Ishikawa (cell line): ENCODE results near the gene ETV6.

Experiments
- CEBPB ChIP-seq: IDR thresholded peaks from 2 replicates; pipeline ENCODE4 v1.6.1; 2012
- CREB1 ChIP-seq: IDR thresholded peaks from 2 replicates; pipeline ENCODE4 v1.6.1; 2012; ENCODE audit warnings: low read depth
- EGR1 ChIP-seq: IDR thresholded peaks from 2 replicates; pipeline ENCODE4 v1.6.1; 2012
- EP300 ChIP-seq: IDR thresholded peaks from 2 replicates; pipeline ENCODE4 v1.6.1; 2012; ENCODE audit warnings: borderline replicate concordance
- FOXM1 ChIP-seq: IDR thresholded peaks from 2 replicates; pipeline ENCODE4 v1.6.1; 2012; ENCODE audit warnings: low read depth, borderline replicate concordance
- MAX ChIP-seq: IDR thresholded peaks from 2 replicates; pipeline ENCODE4 v1.6.1; 2012
- NFIC ChIP-seq: IDR thresholded peaks from 2 replicates; pipeline ENCODE4 v1.6.1; 2012
- RAD21 ChIP-seq: IDR thresholded peaks from 2 replicates; pipeline ENCODE4 v1.6.1; 2012; ENCODE audit warnings: low read depth
- TAF1 ChIP-seq: IDR thresholded peaks from 2 replicates; pipeline ENCODE4 v1.6.1; 2012; ENCODE audit warnings: low read depth, mild to moderate bottlenecking
- TCF12 ChIP-seq: IDR thresholded peaks from 2 replicates; pipeline ENCODE4 v1.6.1; 2012; ENCODE audit warnings: low read depth
- TEAD4 ChIP-seq: IDR thresholded peaks from 2 replicates; pipeline ENCODE4 v1.6.1; 2012
- YY1 ChIP-seq: IDR thresholded peaks from 2 replicates; pipeline ENCODE4 v1.6.1; 2012; ENCODE audit warnings: low read depth
- ZBTB7A ChIP-seq: IDR thresholded peaks from 2 replicates; pipeline ENCODE4 v1.6.1; 2012; ENCODE audit warnings: low read depth
- TF ChIP-seq, protein P1 (sequence below): IDR thresholded peaks from 2 replicates; pipeline ENCODE4 v1.6.1; 2012; ENCODE audit warnings: low read depth, mild to moderate bottlenecking
- TF ChIP-seq, protein P2 (sequence below): IDR thresholded peaks from 2 replicates; pipeline ENCODE4 v1.6.1; 2012

Gene ETV6

DNA sequence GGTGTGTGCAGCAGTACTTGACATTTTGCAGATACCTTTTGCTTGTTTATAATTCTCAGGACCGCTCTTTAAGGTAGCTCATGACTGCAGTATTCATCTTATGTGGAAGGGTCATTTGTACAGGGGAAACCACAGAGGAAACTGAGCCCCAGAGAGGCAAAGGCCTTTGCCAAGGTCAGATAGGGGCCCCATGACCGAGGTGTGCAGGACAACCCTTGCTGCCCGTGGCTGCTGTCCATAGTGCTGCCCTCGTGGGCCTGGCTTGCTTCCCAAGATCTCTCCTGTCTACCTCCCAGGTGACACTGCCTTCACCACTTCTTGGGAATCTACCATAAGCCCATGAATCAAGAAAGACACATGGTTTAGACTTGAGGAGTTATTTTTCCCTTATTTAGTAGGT, 222.6 kb downstream of the ETV6 start:
- TF ChIP-seq YY1, result no peak
- TF ChIP-seq TEAD4, result no peak
- TF ChIP-seq, protein P1, sequence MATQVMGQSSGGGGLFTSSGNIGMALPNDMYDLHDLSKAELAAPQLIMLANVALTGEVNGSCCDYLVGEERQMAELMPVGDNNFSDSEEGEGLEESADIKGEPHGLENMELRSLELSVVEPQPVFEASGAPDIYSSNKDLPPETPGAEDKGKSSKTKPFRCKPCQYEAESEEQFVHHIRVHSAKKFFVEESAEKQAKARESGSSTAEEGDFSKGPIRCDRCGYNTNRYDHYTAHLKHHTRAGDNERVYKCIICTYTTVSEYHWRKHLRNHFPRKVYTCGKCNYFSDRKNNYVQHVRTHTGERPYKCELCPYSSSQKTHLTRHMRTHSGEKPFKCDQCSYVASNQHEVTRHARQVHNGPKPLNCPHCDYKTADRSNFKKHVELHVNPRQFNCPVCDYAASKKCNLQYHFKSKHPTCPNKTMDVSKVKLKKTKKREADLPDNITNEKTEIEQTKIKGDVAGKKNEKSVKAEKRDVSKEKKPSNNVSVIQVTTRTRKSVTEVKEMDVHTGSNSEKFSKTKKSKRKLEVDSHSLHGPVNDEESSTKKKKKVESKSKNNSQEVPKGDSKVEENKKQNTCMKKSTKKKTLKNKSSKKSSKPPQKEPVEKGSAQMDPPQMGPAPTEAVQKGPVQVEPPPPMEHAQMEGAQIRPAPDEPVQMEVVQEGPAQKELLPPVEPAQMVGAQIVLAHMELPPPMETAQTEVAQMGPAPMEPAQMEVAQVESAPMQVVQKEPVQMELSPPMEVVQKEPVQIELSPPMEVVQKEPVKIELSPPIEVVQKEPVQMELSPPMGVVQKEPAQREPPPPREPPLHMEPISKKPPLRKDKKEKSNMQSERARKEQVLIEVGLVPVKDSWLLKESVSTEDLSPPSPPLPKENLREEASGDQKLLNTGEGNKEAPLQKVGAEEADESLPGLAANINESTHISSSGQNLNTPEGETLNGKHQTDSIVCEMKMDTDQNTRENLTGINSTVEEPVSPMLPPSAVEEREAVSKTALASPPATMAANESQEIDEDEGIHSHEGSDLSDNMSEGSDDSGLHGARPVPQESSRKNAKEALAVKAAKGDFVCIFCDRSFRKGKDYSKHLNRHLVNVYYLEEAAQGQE, result peak; percentile 90
- TF ChIP-seq FOXM1, result no peak
- no peak for TF ChIP-seq MAX

GRCh38 chr12:11875414-11875935, 226.0 kb downstream of the ETV6 start:
- TF ChIP-seq ZBTB7A (no peak), NFIC (peak; percentile 67), MAX (peak; percentile 41), FOXM1 (peak; percentile 40; the same call in 1 of the 2 replicates), TEAD4 (no peak; the same call in 1 of the 2 replicates), CEBPB (no peak; the same call in 1 of the 2 replicates), EP300 (peak; percentile 53; the same call in 1 of the 2 replicates)
- TF ChIP-seq, protein P2, sequence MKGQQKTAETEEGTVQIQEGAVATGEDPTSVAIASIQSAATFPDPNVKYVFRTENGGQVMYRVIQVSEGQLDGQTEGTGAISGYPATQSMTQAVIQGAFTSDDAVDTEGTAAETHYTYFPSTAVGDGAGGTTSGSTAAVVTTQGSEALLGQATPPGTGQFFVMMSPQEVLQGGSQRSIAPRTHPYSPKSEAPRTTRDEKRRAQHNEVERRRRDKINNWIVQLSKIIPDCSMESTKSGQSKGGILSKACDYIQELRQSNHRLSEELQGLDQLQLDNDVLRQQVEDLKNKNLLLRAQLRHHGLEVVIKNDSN, result no peak

GRCh38 chr12:11876307-11876706, 226.8 kb downstream of the ETV6 start:
- TF ChIP-seq RAD21, result no peak
- no peak for TF ChIP-seq ZBTB7A
- no peak for TF ChIP-seq EP300
- no peak for TF ChIP-seq TEAD4
- TF ChIP-seq YY1, result no peak
- TF ChIP-seq CEBPB, result no peak
- TF ChIP-seq CREB1, result no peak
- TF ChIP-seq NFIC, result no peak
- no peak for TF ChIP-seq TAF1
- no peak for TF ChIP-seq MAX
- no peak for TF ChIP-seq TCF12
- TF ChIP-seq EGR1, result no peak
- TF ChIP-seq FOXM1, result no peak
- TF ChIP-seq, protein P2, result no peak
- TF ChIP-seq, protein P1, result no peak

GRCh38 chr12:11877102-11877826, 227.8 kb downstream of the ETV6 start:
- TF ChIP-seq YY1 (no peak), MAX (no peak), EGR1 (no peak)

- TF ChIP-seq, protein P2, result no peak
- TF ChIP-seq, protein P1, result no peak
- no peak for TF ChIP-seq ZBTB7A
- no peak for TF ChIP-seq TCF12
- TF ChIP-seq TEAD4, result no peak
- no peak for TF ChIP-seq TAF1
- no peak for TF ChIP-seq CEBPB
- no peak for TF ChIP-seq YY1
- TF ChIP-seq EP300, result no peak
- no peak for TF ChIP-seq NFIC
- TF ChIP-seq FOXM1, result no peak
- no peak for TF ChIP-seq RAD21
- no peak for TF ChIP-seq CREB1
- no peak for TF ChIP-seq MAX
- no peak for TF ChIP-seq EGR1
These were observed 228.7 kb downstream of the ETV6 start for GRCh38 chr12:11877869-11878780.
